RWPE2 (cell line): ENCODE results near the gene USP38.

ENCODE experiments used
- ATAC-seq: fragments of 200-7000 bp; cut with Tn5 transposase; 3 replicates; pipeline ENCODE4 v1.9.1; 2021; ENCODE audit warnings: low read depth
- DNase-seq: peaks from one replicate; pipeline ENCODE4 v3.0.0-alpha.2; 2020; ENCODE audit warnings: low spot score
- H3K27ac ChIP-seq: fragments of 450-650 bp; 2 replicates; pipeline ENCODE4 v1.5.1; 2017; ENCODE audit warnings: mild to moderate bottlenecking; ENCODE audit not compliant: poor library complexity, severe bottlenecking
- H3K27me3 ChIP-seq: fragments of 250-450 bp; sonication (Bioruptor Pico); 2 replicates; pipeline ENCODE4 v1.5.1; 2021; ENCODE audit warnings: mild to moderate bottlenecking, moderate library complexity; ENCODE audit not compliant: insufficient read depth, poor library complexity, severe bottlenecking
- H3K36me3 ChIP-seq: fragments of 250-450 bp; sonication (Bioruptor Pico); 2 replicates; pipeline ENCODE4 v1.5.1; 2020; ENCODE audit warnings: low read depth, mild to moderate bottlenecking, moderate library complexity
- H3K4me1 ChIP-seq: fragments of 250-450 bp; sonication (Bioruptor Pico); 2 replicates; pipeline ENCODE4 v1.5.1; 2021; ENCODE audit warnings: mild to moderate bottlenecking, moderate library complexity; ENCODE audit not compliant: insufficient read depth, poor library complexity, severe bottlenecking
- H3K4me3 ChIP-seq: fragments of 250-450 bp; sonication (Bioruptor Pico); 2 replicates; pipeline ENCODE4 v1.5.1; 2021; ENCODE audit warnings: mild to moderate bottlenecking, moderate library complexity; ENCODE audit not compliant: severe bottlenecking
- H3K9me3 ChIP-seq: fragments of 250-450 bp; sonication (Bioruptor Pico); 2 replicates; pipeline ENCODE4 v1.5.1; 2021; ENCODE audit warnings: mild to moderate bottlenecking, moderate library complexity; ENCODE audit not compliant: severe bottlenecking
- CTCF ChIP-seq: fragments of 450-650 bp; IDR thresholded peaks from one replicate; pipeline ENCODE4 v1.5.1; 2017; ENCODE audit warnings: mild to moderate bottlenecking, moderate library complexity; ENCODE audit not compliant: poor library complexity, severe bottlenecking

The USP38 gene, protein sequence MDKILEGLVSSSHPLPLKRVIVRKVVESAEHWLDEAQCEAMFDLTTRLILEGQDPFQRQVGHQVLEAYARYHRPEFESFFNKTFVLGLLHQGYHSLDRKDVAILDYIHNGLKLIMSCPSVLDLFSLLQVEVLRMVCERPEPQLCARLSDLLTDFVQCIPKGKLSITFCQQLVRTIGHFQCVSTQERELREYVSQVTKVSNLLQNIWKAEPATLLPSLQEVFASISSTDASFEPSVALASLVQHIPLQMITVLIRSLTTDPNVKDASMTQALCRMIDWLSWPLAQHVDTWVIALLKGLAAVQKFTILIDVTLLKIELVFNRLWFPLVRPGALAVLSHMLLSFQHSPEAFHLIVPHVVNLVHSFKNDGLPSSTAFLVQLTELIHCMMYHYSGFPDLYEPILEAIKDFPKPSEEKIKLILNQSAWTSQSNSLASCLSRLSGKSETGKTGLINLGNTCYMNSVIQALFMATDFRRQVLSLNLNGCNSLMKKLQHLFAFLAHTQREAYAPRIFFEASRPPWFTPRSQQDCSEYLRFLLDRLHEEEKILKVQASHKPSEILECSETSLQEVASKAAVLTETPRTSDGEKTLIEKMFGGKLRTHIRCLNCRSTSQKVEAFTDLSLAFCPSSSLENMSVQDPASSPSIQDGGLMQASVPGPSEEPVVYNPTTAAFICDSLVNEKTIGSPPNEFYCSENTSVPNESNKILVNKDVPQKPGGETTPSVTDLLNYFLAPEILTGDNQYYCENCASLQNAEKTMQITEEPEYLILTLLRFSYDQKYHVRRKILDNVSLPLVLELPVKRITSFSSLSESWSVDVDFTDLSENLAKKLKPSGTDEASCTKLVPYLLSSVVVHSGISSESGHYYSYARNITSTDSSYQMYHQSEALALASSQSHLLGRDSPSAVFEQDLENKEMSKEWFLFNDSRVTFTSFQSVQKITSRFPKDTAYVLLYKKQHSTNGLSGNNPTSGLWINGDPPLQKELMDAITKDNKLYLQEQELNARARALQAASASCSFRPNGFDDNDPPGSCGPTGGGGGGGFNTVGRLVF

GRCh38 chr4:143184503-143185252, at the start of gene USP38:
USP38 (plus strand) TSS chr4:143184917; CDS start chr4:143185451, 534 bp downstream.
- H3K4me3 ChIP-seq = peak within 1 kb of the TSS; percentile 76
- DNase-seq (peak; percentile 94), ATAC-seq (peak; percentile 87)
- no peaks in the 10 kb centered on the region for H3K27me3 ChIP-seq
- H3K9me3 ChIP-seq = no peaks in the 10 kb centered on the region
- peaks cover 17% of the 10 kb centered on the region for H3K36me3 ChIP-seq
- peaks cover 24% of the 10 kb centered on the region for H3K4me1 ChIP-seq
- TF ChIP-seq CTCF = no peak
- H3K27ac ChIP-seq = peak within 1 kb of the TSS; percentile 77

DNA sequence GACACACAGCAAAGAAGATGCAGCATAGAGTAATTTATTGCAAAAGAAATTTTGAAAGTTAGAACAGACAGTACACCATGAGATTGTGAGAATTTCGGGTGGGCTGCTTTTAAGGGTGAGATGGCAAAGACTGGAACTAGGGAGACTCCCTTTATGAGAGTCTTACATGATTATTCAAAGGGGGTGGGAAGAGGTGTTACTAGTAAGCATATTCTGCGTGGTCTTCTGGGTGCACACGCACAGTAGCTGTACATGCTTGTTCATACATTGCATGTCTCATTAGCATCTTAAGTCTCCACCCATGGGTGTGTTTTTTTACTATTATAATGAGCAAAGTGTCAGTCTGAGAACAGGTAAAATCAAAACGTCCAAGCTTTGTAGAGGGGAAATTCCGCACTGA, 49.4 kb upstream of the USP38 start:
- no peaks in the 10 kb centered on the region for H3K4me1 ChIP-seq
- no peak for ATAC-seq
- DNase-seq = no peak
- H3K36me3 ChIP-seq = no peaks in the 10 kb centered on the region
- no peak overlapping the region for H3K27ac ChIP-seq
- no peaks in the 10 kb centered on the region for H3K9me3 ChIP-seq
- TF ChIP-seq CTCF = no peak
- no peak overlapping the region for H3K4me3 ChIP-seq
- peaks cover 20% of the 10 kb centered on the region for H3K27me3 ChIP-seq

DNA sequence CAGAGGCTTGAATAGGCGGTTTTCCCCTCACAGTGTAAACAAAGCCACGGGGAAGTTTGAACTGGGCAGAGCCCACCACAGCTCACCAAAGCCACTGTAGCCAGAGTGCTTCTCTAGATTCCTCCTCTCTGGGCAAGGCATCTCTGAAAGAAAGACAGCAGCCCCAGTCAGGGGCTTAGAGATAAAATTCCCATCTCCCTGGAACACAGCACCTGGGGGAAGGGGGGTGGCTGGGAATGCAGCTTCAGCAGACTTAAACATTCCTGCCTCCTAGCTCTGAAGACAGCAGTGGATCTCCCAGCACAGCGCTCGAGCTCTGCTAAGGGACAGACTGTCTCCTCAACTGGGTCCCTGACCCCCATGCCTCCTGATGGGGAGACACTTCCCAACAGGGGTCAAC, 44.0 kb upstream of the USP38 start:
- ATAC-seq (no peak), DNase-seq (no peak)
- Histone ChIP-seq H3K27ac (no peak overlapping the region), H3K4me1 (no peaks in the 10 kb centered on the region), H3K36me3 (no peaks in the 10 kb centered on the region), H3K9me3 (no peaks in the 10 kb centered on the region), H3K4me3 (no peak overlapping the region), H3K27me3 (peaks cover 19% of the 10 kb centered on the region)
- TF ChIP-seq CTCF = no peak

DNA sequence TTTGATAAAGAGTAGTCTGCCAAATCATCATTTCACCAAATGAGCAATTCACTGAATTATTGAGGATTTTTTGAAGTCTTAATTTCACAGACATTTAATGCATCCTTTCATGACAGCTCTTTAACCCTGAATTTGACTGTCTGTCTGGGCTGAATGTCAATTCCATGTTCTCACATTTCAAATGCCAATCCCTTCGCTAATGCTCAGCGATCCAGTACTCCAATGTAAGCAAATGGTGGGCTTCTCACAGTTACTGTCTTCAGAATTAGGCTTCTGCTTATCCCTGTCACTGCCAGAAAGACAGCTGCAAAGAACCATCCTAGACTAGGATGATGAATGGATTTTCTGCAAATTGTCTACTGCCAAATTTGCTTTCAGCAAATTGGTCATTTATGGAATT, 36.2 kb upstream of the USP38 start:
- no peaks in the 10 kb centered on the region for H3K9me3 ChIP-seq
- H3K36me3 ChIP-seq = no peaks in the 10 kb centered on the region
- no peak for TF ChIP-seq CTCF
- no peak for ATAC-seq
- no peaks in the 10 kb centered on the region for H3K27me3 ChIP-seq
- DNase-seq = no peak
- no peak overlapping the region for H3K27ac ChIP-seq
- H3K4me3 ChIP-seq = no peak overlapping the region
- no peaks in the 10 kb centered on the region for H3K4me1 ChIP-seq
